GM18498 (cell line): ENCODE results near the gene TOM1L2.
"Not testable (repeated sequence)": the region's sequence is repeated elsewhere in the genome, so short reads cannot be mapped to it uniquely, and the experiment has no call there.

Source experiments
- ATAC-seq: cut with Tn5 transposase; IDR thresholded peaks from one replicate; pipeline ENCODE4 v1.9.1; 2021; ENCODE audit warnings: mild to moderate bottlenecking, moderate library complexity; ENCODE audit not compliant: unreplicated experiment

Gene TOM1L2

DNA sequence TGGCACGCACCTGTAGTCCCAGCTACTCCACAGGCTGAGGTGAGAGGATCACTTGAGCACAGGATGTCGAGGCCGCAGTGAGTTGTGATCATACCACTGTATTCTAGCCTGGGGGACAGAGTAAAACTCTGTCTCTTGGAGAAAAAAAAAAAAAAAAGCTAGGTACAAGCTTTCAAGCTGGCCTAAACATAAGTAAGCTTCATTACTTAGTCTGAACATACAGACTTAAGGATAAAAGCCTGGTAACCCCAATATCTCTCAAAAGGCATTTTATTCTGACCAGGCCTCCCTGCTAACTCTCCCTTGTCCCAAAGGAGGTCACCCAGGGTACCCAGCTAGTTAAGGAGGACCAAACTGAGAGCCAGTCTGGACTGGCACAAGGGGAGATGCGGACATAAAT is 46.2 kb downstream of the TOM1L2 start:
- no peak for ATAC-seq

DNA sequence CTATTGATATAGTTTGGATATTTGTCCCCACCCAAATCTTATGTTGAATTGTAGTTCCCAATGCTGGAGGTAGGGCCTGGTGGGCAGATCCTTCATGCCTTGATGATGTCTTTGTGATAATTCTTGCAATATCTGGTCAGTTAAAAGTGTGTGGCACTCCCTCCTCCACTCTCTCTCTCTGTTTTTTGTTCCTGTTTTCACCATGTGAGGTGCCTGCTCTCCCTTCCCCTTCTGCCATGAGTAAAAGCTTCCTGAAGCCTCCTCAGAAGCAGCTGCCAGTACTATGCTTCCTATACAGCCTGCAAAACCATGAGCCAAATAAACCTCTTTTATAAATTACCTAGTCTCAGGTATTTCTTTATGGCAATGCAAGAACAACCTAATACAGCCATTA is 47.3 kb downstream of the TOM1L2 start:
- no peak for ATAC-seq

DNA sequence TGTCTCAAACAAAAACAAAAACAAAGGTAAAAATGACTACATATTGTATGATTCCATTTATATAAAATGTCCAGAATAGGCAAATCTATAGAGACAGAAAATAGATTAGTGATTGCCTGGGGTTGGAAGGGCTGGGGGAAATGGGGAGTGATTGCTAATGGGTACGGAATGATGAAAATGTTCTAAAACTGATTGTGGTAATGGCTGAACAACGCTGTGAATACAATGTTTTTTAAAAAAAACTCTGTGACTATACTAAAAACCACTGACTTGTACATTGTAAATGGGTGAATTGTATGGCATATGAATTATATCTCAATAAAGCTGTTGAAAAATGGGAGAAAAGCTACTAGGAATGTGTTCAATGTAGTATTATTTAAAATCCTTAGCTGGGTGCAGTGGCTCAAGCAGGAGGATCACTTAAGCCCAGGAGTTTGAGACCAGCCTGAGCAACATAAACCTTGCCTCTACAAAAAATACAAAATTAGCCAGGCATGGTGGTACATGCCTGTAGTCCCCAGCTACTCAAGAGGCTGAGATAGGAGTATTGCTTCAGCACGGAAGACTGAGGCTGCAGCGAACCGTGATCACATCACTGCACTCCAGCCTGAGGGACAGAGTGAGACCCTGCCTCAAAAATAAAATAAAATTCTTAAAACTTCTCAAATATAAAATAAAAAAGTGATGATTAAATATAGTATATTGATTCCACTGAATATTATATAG is 47.9 kb downstream of the TOM1L2 start:
- ATAC-seq, result no peak

DNA sequence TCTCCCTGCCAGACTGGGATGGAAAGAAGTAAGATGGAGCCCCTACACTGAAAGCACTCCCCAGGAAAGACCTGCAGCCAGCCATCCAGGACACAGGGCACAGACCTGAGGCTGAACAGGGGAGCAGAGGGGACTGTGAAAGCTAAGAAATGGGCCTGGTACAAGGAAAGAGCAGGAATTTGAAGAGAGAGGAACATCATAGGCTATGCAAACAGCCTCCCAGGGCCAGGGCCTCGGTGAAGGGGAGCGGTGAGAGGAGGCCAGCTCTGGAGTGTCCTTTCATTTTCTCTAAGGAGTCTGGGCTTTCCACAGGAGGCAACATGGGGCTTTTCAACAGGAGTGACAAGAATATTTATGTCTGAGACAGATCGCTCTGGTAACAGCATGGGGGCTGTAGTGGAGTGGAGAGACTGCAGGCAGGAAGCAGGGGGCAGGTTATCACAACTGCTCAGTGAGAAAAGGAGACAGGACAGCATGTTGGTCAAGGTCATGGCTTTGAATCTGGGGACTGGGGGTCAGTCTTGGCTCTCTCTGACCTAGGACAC is 50.1 kb downstream of the TOM1L2 start:
- no peak for ATAC-seq

DNA sequence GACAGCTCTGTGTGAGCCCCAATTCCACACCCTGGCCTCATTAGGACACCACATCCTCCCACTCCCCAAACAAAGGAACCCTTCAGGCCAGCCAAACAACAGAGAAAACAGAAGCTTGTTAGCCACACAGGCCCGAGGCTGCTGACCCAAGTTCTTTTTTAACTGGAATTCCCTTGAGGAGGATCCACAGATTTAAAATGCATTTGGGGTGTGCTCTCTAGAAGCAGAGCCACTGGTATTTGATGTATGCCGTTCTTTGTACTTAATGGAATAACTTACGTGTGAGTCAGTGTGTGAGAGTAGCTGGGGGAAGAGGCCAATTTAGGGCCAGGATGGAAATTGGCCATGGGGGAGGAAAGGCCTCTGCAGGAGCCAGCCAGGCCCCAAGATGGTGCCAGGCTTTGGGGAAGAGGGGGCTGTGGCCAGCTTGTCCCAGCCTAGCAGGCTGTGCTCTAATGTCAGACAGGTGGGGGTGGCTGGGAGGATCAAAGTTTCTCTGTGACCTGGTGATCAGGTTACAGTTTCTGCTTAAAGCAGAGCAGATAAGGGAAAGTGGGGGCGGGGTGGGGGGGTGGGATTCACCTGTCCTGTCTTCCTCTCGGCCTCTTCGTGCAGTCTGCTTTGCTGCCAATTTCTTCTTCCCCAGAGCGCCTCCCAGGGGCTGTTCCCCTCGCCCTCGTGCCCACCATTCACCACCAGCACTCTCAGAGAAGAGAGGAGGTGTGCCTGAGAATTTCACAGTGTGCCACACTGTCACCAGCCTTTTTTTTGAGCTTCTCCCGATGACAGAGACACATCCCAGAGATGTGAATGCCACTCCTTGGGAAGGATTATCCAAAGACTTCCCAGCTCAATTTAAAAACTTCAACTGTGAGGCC is 50.8 kb downstream of the TOM1L2 start:
- ATAC-seq, result no peak

DNA sequence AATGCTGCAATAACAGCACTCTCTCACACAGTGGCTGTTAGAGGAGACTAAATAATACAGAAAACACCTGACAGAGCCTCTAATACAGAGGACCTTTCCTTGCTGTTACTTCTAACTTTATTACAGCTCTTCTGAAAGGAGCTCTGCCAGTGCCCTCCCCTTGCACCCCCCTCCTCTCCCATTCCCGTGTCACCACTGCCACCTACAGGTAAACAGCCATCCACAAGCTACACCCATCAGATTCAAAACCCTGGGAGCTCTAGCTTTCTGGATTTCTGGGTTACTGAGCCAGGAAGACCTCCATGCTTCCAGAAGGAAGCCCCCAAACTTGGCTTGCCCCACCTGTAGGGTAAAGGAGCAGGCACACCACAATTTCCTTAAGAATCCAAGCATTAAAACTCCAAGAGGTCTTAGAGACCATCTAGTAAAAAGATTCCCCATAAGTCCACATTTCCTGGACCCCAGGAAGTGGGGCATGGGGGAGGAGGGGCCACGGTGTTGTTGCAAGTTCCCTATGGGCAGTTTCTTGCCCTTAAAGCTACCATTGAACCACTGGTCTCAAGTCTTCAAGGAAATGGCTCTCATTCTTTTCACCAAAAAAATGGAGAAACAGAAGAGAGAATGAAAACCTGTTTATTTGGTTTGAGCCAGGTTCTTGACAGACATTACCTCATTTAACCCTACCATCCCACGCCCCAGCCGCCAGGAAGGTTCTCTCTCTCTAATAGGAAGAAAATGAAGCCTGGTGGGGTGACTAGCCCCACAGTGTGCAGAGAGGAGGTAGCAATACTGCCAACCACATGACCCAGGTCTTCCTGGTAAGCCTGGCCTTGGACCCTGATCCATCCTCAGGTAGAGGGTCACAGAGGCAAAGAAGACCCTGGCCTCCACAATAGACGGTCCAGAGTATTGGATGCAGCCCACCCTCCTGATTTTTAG is 52.8 kb downstream of the TOM1L2 start:
- no peak for ATAC-seq

DNA sequence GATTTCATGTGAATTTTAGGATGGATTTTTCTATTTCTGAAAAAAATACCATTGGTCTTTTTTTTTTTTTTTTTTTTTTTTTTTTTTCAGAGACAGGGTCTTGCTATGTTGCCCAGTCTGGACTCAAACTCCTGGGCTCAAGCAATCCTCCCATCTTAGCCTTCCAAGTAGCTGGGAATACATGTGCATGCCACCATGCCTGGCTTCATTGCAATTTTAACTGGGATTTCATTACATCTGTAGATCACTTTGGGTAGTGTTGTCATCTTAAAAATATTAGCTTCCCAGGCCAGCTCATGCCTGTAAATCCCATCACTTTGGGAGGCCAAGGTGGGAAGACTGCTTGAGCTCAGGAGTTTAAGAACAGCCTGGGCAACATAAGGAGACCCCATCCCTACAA is 54.8 kb downstream of the TOM1L2 start:
- ATAC-seq, result no peak

DNA sequence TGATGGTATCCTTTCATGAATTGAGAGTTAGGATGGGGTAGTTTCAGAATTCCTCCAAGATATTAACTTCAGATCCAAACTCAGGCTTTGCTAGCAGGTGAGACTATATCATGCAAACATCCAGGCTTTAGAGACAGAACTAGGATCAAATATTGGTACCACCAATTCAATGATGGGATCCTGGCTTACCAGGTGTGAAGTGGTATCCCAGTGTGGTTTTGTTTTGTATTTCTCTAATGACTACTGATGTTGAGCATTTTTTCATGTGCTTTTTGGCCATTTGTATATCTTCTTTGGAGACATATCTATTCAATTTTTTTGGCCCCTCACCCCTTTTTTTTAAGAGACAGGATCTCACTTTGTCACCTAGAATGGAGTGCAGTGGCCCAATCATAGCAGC is 57.0 kb downstream of the TOM1L2 start:
- no peak for ATAC-seq

DNA sequence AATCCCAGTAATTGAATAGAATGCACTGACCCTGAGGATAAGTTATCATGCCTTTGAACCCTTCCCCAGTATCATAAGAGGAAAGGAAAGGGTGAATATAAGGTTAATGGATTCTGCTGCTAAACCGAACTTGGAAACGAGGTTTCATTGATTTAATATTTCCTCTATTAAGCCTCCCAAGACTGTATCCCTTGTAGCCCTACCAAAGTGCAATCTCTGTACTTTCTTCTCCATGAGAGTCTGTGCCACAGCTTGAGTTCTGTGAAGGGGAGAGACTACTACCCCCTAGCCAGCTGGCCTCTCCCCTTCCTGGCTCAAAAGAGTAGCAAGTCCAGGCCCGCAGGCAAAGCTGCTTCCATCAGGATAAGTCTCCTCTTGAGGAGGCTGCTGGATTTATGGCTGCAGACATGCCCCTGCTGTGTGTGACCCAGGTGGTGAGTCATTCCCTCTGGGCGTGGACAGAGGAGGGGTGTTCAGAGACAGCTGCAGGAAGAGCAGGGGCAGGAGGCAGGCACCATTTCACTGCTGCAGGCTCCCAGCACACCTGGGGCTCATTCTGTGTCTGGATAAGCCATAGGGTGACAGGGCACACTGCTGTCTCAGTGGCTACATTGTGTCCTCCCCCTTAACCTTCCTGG is 58.4 kb downstream of the TOM1L2 start:
- no peak for ATAC-seq

DNA sequence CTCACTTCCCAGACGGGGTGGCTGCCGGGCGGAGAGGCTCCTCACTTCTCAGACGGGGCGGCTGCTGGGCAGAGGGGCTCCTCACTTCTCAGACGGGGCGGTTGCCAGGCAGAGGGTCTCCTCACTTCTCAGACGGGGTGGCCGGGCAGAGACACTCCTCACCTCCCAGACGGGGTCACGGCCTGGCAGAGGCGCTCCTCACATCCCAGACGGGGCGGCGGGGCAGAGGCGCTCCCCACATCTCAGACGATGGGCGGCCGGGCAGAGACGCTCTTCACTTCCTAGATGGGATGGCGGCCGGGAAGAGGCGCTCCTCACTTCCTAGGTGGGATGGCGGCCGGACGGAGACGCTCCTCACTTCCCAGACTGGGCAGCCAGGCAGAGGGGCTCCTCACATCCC is 59.9 kb downstream of the TOM1L2 start:
- ATAC-seq, result not testable (repeated sequence)

DNA sequence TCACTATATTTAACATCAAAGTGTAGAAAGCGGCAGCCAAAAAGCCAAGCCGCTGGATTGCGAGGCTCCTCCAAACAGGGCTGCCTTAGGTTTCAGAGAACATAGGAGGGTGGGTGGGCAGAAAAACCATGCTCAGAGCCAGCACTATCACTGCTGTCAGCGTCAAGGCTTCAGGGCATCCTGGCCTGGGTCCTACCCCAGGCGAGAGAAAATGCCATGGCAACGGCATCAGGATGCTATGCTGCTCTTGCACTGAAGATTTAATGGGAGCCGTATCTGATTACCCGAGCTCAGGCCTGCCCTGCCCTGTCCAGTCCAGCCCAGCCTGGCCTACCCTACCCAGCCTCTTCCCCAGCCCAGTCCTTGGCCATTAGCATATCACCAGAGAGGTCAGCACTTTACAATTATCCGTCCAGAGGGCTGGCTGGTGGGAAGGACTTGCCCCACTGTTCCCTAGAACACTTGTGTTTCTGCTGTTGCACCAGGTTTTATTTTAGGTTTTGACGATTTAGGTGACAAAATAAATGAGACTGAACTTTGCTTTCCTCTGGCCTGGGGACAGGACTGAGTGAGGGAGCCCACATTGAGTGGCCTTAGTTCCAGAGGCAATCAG is 61.1 kb downstream of the TOM1L2 start:
- ATAC-seq, result no peak

DNA sequence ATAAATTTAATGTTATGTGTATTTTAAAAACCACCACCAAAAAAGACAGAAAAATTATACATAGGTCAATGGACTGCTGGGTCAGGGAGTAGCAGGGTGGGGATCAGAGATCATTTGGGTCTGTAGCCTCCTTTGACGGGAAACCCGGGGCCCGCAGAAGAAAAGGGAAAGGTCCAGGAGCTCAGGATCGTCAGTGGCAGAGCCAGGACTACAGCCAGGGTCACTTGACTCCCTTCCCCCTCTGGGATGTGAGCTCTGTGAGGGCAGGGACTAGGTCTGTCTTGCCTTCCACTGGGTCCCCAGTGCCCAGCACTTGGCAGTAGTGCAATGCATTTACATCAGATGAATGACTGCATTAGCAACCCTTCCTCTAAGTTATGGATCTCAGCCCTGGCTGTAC is 62.1 kb downstream of the TOM1L2 start:
- no peak for ATAC-seq

DNA sequence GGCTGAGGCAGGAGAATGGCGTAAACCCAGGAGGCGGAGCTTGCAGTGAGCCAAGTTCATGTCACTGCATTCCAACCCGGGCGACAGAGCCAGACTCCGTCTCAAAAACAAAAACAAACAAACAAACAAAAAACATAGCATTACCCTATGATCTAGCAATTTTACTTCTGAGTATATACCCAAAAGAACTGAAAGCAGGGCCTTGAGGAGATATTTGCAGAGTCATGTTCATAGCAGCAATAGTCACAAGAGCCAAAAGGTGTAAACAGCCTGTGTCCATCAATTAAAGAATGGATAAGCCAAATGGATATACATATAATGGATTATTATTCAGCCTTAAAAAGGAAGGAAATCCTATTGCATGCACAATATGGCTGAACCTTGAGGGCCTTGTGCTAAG is 63.1 kb downstream of the TOM1L2 start:
- no peak for ATAC-seq

DNA sequence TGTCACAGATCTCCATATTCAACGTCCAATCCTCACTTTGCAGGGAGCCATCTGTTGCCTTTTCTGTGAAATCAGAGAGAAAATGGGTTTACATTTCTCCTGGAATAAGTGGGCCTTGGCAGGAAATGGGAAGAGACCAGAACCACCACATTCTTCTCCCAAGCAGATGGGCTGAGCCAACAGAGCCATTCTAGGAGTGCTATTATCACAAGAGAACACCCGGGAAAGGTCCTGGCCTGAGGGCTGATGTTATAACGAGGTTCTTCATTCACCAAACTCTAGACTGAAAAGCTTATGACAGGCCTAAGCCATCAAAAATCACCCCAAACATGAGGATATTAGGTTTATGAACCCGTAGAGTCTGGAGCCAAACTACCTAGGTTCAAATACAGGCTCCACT is 64.7 kb downstream of the TOM1L2 start:
- no peak for ATAC-seq

DNA sequence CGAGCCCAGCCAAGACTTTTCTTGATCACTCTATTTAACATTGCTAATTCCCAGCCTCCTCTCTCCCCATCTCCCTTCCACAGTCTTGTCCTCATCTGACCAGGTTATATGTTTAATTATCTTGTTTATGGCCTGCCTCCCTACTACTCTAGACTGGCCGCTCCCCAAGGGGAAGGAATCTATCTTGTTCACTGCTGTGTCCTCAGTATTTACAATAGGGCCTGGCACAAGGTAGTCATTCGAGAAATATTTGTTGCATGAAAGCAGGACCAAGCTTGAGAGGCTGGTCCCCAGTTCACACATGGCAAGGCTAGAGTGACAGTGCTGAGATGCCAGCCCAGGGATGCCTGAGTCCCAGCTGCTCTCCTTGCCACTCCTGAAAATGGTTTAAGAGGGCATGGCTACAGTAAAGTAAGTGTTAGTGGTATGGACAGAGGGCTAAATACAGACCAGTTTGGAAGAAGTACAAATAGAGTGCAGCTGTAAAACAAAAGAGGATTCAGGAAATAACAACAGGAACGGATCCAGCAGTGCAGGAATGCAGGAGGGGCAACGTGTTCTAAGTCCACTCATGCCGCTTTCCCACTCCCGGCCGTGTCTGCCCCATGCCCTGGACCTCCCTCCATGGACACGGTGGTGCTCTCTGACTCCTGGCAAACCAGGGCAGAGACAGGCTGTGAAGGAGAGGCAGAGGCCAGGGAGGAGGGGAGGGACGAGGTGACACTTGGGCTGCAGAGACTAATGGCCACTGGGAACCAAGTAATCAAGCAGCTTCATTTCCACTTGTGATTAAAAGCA is 65.6 kb downstream of the TOM1L2 start:
- no peak for ATAC-seq

DNA sequence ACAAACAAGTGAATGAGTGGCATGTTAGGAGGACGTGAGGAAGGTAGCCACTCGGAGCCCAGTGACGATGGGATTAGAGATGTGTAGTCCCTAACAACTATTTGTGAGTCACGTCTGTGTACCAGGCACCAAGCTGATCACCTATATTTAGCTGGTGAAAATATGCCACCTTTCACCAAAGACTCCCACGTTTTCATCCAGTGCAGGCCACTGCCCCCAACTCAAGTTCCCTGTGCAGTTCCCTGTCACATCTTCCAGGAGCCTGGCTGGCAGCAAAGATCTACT is 67.2 kb downstream of the TOM1L2 start:
- ATAC-seq, result no peak

DNA sequence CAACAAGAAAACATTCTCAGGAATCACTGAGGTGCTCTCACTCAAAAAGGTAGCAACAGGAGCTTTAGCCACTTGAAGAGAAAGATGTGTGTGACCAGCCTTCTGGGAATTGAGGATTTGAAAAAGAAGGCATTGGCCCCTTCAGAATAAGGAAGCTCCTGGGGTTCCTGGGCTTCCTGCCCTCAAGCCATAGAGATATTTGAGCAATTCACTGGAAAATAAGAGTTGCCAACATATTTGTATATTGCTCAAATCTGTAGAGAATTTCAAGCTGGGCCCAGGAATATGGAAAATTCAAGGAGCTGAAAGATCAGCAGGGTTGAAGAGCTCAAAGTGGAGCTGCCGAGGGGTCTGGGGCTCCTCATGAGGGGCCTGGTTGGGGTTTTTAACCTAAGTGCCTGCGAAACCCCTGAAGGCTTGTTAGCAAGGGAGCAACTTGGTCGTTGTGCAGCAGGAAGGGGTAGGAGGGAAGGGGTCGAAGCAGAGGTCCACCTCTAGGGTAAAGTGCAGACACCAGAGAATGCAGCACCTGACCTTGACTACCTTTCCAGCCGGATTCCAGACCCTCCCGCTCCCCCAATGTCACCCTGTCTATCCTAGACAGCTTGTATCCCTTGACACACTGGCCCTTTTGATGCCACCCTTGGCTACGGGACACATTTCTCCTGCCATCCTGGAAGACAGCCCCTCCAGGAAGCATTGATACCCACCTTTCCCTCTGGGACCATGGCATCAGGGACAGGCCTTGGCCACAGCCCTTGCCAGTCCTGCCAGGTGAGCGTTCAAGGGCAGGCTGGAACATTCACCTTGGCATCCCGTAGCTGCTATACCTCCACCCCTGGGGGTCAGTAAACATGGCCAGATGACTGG is 67.8 kb downstream of the TOM1L2 start:
- no peak for ATAC-seq

DNA sequence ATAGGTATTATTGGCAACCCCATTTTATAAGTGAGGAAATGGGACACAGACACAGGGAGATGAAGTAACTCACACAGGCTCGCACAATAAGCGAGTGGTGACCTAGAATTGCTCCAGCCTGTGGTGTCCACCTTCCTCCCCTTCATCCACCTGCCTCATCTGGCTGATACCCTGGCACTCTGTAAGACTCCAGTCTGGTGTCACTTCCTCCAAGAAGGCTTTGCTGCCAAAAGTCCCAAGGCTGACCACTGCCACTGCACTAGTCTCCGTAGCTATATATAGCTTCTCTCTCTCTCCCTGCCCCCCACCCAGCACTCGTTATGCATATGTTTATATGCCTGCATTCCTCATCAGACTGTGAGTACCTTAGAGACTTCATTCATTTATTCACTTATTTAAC is 69.3 kb downstream of the TOM1L2 start:
- ATAC-seq, result no peak

DNA sequence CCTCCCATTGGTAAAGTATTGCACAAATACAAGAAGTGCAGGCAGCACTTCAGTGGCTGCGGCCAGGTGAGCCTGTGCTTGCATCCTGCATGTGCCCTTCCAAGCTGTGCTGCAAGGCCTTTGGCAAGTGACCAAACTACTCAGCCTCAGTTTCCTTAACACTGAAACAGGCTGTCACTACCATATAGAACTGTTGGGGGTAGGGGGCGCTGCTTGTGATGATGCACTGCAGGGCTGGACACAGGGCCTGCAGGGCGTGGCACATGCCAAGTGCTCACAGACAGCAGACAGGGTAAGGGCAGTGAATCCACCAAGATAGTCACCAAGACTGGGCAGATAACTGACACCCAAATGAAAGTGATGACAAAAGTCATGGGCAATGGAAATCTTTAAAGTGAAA is 69.8 kb downstream of the TOM1L2 start:
- ATAC-seq, result no peak
